Activated CD4-positive, alpha-beta memory T cell treated with anti-CD3 and anti-CD28 coated beads for 36 hours (primary cell): ENCODE measurements around the gene ATL3. TPM values are rescaled to one million over a fixed set of nuclear protein-coding genes. Genes with fewer than 3 reads are reported as not detected.
A peak's percentile ranks its signal among the peaks of the same experiment; 100 is the strongest.

ENCODE experiments used
- CTCF ChIA-PET: fragments of 350-600 bp; sonication (Branson Sonifier 250); formaldehyde crosslinking; loops from one replicate; lab custom pipeline; 2021; ENCODE audit warnings: antibody characterized with exemption, inconsistent platforms; lab: Charles Lee
- POLR2A ChIA-PET: fragments of 350-600 bp; sonication (Branson Sonifier 250); formaldehyde crosslinking; loops from one replicate; lab custom pipeline; 2021; ENCODE audit warnings: antibody characterized with exemption; lab: Charles Lee
- DNase-seq: peaks from one replicate; pipeline ENCODE4 v3.0.0-alpha.2; 2020
- H3K27ac Mint-ChIP-seq: one replicate; pipeline ENCODE4 v1.8.0; 2021; ENCODE audit warnings: mixed read lengths
- H3K27me3 Mint-ChIP-seq: one replicate; pipeline ENCODE4 v1.8.0; 2021; ENCODE audit warnings: mixed read lengths
- H3K36me3 Mint-ChIP-seq: one replicate; pipeline ENCODE4 v1.8.0; 2021; ENCODE audit warnings: mixed read lengths
- H3K4me1 Mint-ChIP-seq: one replicate; pipeline ENCODE4 v1.8.0; 2021; ENCODE audit warnings: low read depth, mixed read lengths
- H3K4me3 Mint-ChIP-seq: one replicate; pipeline ENCODE4 v1.8.0; 2021; ENCODE audit warnings: mild to moderate bottlenecking, mixed read lengths
- H3K9me3 Mint-ChIP-seq: one replicate; pipeline ENCODE4 v1.8.0; 2021; ENCODE audit warnings: mixed read lengths
- intact Hi-C: fragments of 100-400 bp; cut with micrococcal nuclease; formaldehyde crosslinking; loops from one replicate; pipeline ENCODE4 v1.15.1; 2023
- total RNA-seq, 2 experiments: library from RNA; stranded (reverse); gene quantifications; one replicate each; pipeline ENCODE4 v1.2.3, GENCODE V29; 2021

Gene ATL3
- total RNA-seq, 2 experiments from 2014 or later, result 31.3 to 34.6 TPM

DNA sequence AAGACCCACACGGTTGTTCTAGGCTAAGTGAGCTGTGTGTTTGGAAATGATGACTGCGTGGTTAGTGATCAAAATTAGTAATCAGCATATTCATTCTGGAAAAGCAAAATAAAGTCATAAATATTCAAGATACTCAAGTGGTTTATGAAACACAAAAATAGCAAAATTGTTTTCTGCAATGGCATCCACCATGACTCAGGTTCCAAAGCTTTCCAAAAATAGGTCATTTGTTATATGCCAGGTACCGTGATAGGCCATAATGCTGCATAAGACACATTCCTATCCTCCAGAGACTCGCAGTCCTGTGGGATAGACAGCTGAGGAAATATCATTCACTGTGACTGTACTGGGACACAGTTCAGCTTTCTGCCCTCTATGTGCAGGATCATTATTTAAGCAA lies 2.4 kb upstream of the ATL3 start:
- intact Hi-C loops, result loop anchor here (5.0 kb wide), 1 partner anchor 139 kb away; the partner anchor contains the start of gene SPINDOC
- no peaks in the 10 kb centered on the region for H3K27me3 Mint-ChIP-seq
- no peaks in the 10 kb centered on the region for H3K9me3 Mint-ChIP-seq
- no peak for DNase-seq
- H3K27ac Mint-ChIP-seq, result no peak overlapping the region
- POLR2A ChIA-PET, result interaction anchor here (1.6 kb wide), 1 partner anchor 8 kb away, joined by 12 read pairs; the partner anchor contains the start of gene RTN3
- H3K4me3 Mint-ChIP-seq, result no peak overlapping the region
- H3K4me1 Mint-ChIP-seq, result peaks cover 30% of the 10 kb centered on the region
- CTCF ChIA-PET, result interaction anchor here (0.6 to 1.0 kb wide), 5 partner anchors 8 to 68 kb away, joined by 3 to 4 read pairs (median 3); partner anchors contain the start of gene RTN3
- peaks cover 2% of the 10 kb centered on the region for H3K36me3 Mint-ChIP-seq

DNA sequence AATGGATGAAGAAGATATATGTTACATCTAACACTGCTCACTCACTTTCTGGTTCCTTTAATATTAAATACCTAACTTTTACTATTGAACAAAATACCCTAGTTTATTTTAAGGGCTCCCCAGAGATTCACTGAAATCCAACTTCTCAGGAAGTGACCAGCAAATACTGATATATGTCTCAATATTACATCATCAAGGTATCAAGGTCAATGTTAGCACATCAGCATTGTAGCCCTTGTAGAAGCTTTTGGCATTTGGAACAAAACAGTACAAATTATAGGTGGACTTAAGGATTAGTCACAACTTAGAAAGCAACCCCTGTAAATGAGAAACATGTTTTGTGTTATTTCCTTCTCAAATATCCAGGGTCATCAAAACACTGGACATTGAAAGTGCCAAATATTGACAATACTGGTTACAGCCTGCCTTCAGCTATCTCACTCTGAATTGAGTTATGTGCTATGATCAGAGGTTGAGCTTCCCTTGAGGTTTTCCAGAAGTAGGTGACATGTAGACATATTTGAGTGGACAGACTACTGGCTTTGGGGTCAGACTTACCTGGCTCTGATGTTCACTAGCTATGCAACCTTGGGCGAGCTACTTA lies 1.9 kb upstream of the ATL3 start:
- Mint-ChIP-seq H3K27ac (no peak overlapping the region), H3K36me3 (peaks cover 2% of the 10 kb centered on the region), H3K27me3 (no peaks in the 10 kb centered on the region), H3K4me1 (peaks cover 35% of the 10 kb centered on the region), H3K9me3 (no peaks in the 10 kb centered on the region), H3K4me3 (no peak overlapping the region)
- POLR2A ChIA-PET, result interaction anchor here (1.6 kb wide), 1 partner anchor 9 kb away, joined by 12 read pairs; the partner anchor contains the start of gene RTN3
- intact Hi-C loops, result loop anchor here (5.0 kb wide), 1 partner anchor 139 kb away; the partner anchor contains the start of gene SPINDOC
- CTCF ChIA-PET, result interaction anchor here (0.9 to 1.0 kb wide), 4 partner anchors 8 to 65 kb away, joined by 3 to 4 read pairs (median 4); partner anchors contain the start of gene RTN3
- no peak for DNase-seq

- Mint-ChIP-seq H3K4me3 (no peak overlapping the region), H3K9me3 (no peaks in the 10 kb centered on the region), H3K36me3 (peaks cover 2% of the 10 kb centered on the region), H3K27ac (no peak overlapping the region), H3K4me1 (peaks cover 42% of the 10 kb centered on the region), H3K27me3 (no peaks in the 10 kb centered on the region)
- ChIA-PET CTCF (interaction anchor here (1.5 to 3.7 kb wide), 2 partner anchors 10 to 66 kb away, joined by 4 to 19 read pairs; partner anchors contain the start of gene RTN3), POLR2A (interaction anchor here (4.0 kb wide), 1 partner anchor 10 kb away, joined by 32 read pairs; the partner anchor contains the start of gene RTN3)
- intact Hi-C loops, result loop anchor here (5.0 kb wide), 1 partner anchor 140 kb away; the partner anchor contains the start of gene SPINDOC
- no peak for DNase-seq
Measured at GRCh38 chr11:63672156-63672463, 934 bp upstream of the ATL3 start.

- Mint-ChIP-seq H3K27me3 (no peaks in the 10 kb centered on the region), H3K36me3 (peaks cover 2% of the 10 kb centered on the region), H3K4me1 (peaks cover 48% of the 10 kb centered on the region), H3K27ac (peak overlapping the region; percentile 90), H3K4me3 (peak overlapping the region; percentile 85), H3K9me3 (no peaks in the 10 kb centered on the region)
- intact Hi-C loops, result loop anchor here (1.0 to 5.0 kb wide), 2 partner anchors 11 to 142 kb away; partner anchors contain the start of genes RTN3 and SPINDOC
- ChIA-PET CTCF (interaction anchor here (0.7 to 3.7 kb wide), 7 partner anchors 11 to 97 kb away, joined by 3 to 19 read pairs (median 4); partner anchors contain the start of gene RTN3), POLR2A (interaction anchor here (0.6 to 4.0 kb wide), 4 partner anchors 9 to 163 kb away, joined by 3 to 32 read pairs (median 4); partner anchors contain the start of gene RTN3)
- peak; percentile 56 for DNase-seq
Measured at GRCh38 chr11:63670433-63671321, 499 bp downstream of the ATL3 start.

DNA sequence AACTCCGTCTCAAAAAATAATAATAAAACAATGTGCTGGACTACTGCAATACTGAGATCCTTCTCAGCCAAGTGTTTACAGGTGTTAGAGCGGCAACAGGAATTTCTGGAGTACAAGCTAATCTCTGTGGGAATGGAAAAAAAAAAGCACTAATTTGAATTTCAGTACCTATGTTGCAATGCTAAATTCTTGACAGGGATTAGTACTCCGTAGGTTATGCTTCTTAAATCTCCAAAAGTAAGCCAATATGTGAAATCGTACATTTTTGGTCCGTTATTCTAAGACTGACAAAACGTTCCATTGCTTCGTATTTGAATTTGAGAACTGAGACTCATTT lies 1.1 kb downstream of the ATL3 start:
- Mint-ChIP-seq H3K27ac (peak overlapping the region; percentile 90), H3K4me1 (peaks cover 51% of the 10 kb centered on the region), H3K4me3 (peak overlapping the region; percentile 85), H3K27me3 (no peaks in the 10 kb centered on the region), H3K36me3 (peaks cover 2% of the 10 kb centered on the region), H3K9me3 (no peaks in the 10 kb centered on the region)
- intact Hi-C loops, result loop anchor here (5.0 kb wide), 1 partner anchor 142 kb away; the partner anchor contains the start of gene SPINDOC
- ChIA-PET POLR2A (interaction anchor here (4.0 kb wide), 1 partner anchor 12 kb away, joined by 32 read pairs; the partner anchor contains the start of gene RTN3), CTCF (interaction anchor here (0.7 to 3.7 kb wide), 4 partner anchors 11 to 98 kb away, joined by 3 to 19 read pairs (median 4); partner anchors contain the start of gene RTN3)
- no peak for DNase-seq

DNA sequence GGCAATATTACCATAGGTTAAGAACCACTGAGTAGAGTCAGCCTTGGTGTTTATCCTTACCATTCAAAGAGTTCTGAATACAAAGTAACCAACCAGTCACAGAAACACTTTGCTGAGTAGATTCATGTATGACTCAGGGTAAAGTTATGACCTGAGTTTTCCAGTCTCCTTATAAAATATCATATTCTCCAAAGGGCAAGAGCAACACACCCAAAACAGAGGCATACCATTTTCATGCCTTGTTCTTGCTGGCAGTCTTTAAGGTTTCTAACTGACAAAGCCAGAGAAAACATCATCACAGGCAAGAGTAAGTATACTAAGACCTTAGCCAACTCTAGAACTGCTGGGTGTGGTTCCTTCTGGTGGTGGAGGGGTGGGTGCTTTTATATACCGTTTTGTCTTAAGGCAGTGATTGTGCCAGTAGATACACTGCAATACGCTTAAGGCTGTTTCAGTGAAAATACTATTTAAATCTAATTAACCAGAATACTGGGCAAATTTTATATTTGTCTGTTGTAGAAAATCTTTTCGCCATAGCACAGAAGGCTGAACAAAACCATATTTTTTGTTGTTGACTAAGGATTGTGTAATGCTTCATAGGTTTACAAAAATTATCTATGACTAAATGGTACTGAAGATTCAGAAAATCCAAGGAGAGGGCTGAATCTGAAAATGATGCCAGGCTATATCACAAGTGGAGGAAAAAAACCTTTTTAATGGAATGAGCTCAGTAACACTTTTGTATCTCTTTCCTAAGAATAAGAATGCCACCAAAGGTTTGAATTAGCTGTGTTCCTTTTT lies 3.0 kb downstream of the ATL3 start:
- H3K27me3 Mint-ChIP-seq, result no peaks in the 10 kb centered on the region
- peaks cover 56% of the 10 kb centered on the region for H3K4me1 Mint-ChIP-seq
- peaks cover 2% of the 10 kb centered on the region for H3K36me3 Mint-ChIP-seq
- DNase-seq, result no peak
- intact Hi-C loops, result loop anchor here (1.0 kb wide), 1 partner anchor 101 kb away; no protein-coding TSS in a partner anchor
- no peaks in the 10 kb centered on the region for H3K9me3 Mint-ChIP-seq
- peak overlapping the region; percentile 19 for H3K27ac Mint-ChIP-seq
- ChIA-PET POLR2A (interaction anchor here (4.0 kb wide), 1 partner anchor 14 kb away, joined by 32 read pairs; the partner anchor contains the start of gene RTN3), CTCF (interaction anchor here (1.4 to 3.7 kb wide), 3 partner anchors 14 to 71 kb away, joined by 3 to 19 read pairs (median 7); partner anchors contain the start of gene RTN3)
- no peak overlapping the region for H3K4me3 Mint-ChIP-seq

GRCh38 chr11:63666874-63667273 lies 4.3 kb downstream of the ATL3 start:
- ChIA-PET CTCF (interaction anchor here (1.0 kb wide), 1 partner anchor 30 kb away, joined by 4 read pairs; no protein-coding TSS in a partner anchor), POLR2A (no interaction called here)
- DNase-seq, result no peak
- H3K9me3 Mint-ChIP-seq, result no peaks in the 10 kb centered on the region
- peaks cover 49% of the 10 kb centered on the region for H3K4me1 Mint-ChIP-seq
- H3K4me3 Mint-ChIP-seq, result no peak overlapping the region
- H3K36me3 Mint-ChIP-seq, result peaks cover 2% of the 10 kb centered on the region
- no peak overlapping the region for H3K27ac Mint-ChIP-seq
- intact Hi-C loops, result no loop called here
- H3K27me3 Mint-ChIP-seq, result no peaks in the 10 kb centered on the region

DNA sequence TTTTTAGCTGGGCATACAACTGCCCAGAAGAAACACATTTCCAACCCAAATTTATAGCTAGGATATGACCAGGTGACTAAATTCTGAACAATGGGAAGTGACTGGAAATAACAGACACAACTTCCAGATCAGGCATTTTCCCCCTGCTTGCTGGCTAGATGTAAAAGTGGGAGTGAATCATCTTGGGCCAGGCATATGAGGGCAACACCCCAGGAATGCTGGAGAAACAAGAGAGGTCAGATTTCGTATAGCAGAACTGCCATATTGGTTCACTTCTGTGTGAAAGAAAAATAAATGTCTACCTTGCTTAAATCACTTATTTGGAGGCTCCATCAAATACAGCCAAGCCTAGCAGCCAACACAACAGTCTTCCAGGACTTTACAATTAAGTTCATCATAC lies 7.4 kb downstream of the ATL3 start:
- no peaks in the 10 kb centered on the region for H3K36me3 Mint-ChIP-seq
- H3K27me3 Mint-ChIP-seq, result no peaks in the 10 kb centered on the region
- intact Hi-C loops, result no loop called here
- peaks cover 41% of the 10 kb centered on the region for H3K4me1 Mint-ChIP-seq
- CTCF ChIA-PET, result no interaction called here
- POLR2A ChIA-PET, result no interaction called here
- DNase-seq, result no peak
- no peak overlapping the region for H3K27ac Mint-ChIP-seq
- no peaks in the 10 kb centered on the region for H3K9me3 Mint-ChIP-seq
- H3K4me3 Mint-ChIP-seq, result no peak overlapping the region

- Mint-ChIP-seq H3K27me3 (no peaks in the 10 kb centered on the region), H3K4me3 (no peak overlapping the region), H3K27ac (no peak overlapping the region), H3K4me1 (peaks cover 20% of the 10 kb centered on the region), H3K36me3 (peaks cover 7% of the 10 kb centered on the region), H3K9me3 (no peaks in the 10 kb centered on the region)
- intact Hi-C loops, result no loop called here
- ChIA-PET CTCF (interaction anchor here (0.6 kb wide), 2 partner anchors 21 to 126 kb away, joined by 3 read pairs; no protein-coding TSS in a partner anchor), POLR2A (no interaction called here)
- no peak for DNase-seq
Measured at GRCh38 chr11:63660972-63661371, 10.2 kb downstream of the ATL3 start.

DNA sequence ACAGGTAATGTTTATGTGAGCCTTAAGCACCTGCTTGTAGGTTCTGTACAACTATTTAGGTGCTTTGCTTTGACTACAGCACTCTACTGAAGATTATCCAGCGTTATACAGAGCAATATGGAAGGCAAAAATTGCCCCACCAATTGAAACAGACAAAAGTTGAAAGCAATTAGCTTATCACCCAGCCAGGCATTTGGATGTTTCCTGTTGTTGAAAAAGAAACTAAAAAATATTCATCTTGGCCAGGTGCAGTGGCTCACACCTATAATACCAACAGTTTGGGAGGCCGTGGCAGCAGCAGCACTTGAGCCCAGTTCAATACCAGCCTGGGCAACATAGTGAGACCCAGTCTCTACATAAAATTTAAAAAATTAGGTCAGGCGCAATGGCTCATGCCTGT lies 18.5 kb downstream of the ATL3 start:
- POLR2A ChIA-PET, result no interaction called here
- Mint-ChIP-seq H3K9me3 (no peaks in the 10 kb centered on the region), H3K36me3 (peaks cover 11% of the 10 kb centered on the region), H3K4me1 (peaks cover 10% of the 10 kb centered on the region), H3K4me3 (no peak overlapping the region), H3K27me3 (no peaks in the 10 kb centered on the region), H3K27ac (peak overlapping the region; percentile 1)
- intact Hi-C loops, result no loop called here
- DNase-seq, result no peak
- CTCF ChIA-PET, result interaction anchor here (1.3 kb wide), 1 partner anchor 13 kb away, joined by 6 read pairs; no protein-coding TSS in a partner anchor

DNA sequence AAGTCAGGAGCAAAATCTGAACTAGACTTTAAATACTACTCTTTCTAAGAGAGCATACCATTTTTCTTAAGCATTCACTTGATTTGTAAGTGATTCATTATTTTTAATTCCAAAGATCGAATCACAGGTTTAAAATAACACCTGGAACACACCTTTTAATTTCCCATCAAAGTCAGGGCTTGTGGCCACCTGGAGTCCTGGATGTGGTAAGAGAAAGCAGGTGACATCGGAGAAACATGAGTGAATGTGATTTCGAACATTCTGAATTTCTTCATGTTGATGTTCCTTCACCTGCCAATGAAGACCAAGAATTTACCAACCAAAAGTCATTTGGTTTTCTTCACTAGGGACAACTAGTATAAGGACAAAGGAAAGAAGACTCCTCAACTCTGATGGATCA lies 28.0 kb downstream of the ATL3 start:
- peaks cover 19% of the 10 kb centered on the region for H3K36me3 Mint-ChIP-seq
- intact Hi-C loops, result no loop called here
- DNase-seq, result no peak
- POLR2A ChIA-PET, result no interaction called here
- no peak overlapping the region for H3K27ac Mint-ChIP-seq
- CTCF ChIA-PET, result interaction anchor here (1.9 kb wide), 1 partner anchor 164 kb away, joined by 9 read pairs; no protein-coding TSS in a partner anchor
- no peaks in the 10 kb centered on the region for H3K9me3 Mint-ChIP-seq
- H3K27me3 Mint-ChIP-seq, result no peaks in the 10 kb centered on the region
- H3K4me3 Mint-ChIP-seq, result no peak overlapping the region
- H3K4me1 Mint-ChIP-seq, result no peaks in the 10 kb centered on the region
